ENCODE results near the gene CHPT1. TPM values are rescaled to one million over a fixed set of nuclear protein-coding genes. Genes with fewer than 3 reads are reported as not detected.

The CHPT1 gene
- total and polyA plus RNA-seq, 2 of the 13 experiments (the other 11 are each of a cell fraction or from before 2014, with no cell fraction given), result 117 to 178 TPM

DNA sequence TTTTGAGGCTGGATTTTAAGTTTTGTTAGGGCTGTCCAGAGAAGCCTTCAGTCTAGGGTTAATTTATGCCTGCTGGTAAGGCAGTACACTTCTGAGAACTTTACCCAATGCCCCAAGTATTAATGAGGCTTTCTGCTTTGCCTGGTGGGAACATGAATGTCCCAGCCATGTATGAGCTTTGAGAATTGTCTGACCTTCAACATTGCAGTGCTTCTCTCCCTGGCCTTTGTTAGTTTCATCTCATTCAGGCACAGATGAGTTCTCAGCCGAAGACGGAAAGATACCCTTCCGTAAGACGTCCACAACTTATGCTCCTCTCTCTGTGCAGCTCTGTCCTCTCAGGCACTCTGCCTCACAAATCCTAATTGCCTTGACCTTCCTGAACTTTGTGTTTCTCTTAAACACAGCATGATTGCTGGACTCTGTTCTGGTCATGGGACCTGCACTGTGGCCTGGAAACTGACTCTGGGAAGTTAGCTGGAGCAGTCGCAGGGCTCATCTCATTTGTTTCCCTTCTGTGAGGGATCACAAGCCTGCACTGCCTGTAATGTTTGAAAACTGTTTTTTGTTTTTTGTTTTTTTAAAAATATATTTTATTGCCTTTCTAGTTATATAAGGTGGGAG is 15.7 kb downstream of the CHPT1 start (continued):
- TF ChIP-seq ZNF510 (CRISPR knock-in tag; IDR thresholded peaks at IDR 0.05; ENCODE audit: low read depth), result no peak
- peak; percentile 41 for TF ChIP-seq STAG1 (CRISPR knock-in tag; IDR thresholded peaks at IDR 0.05)
- no peak for TF ChIP-seq ZNF430 (CRISPR knock-in tag; IDR thresholded peaks at IDR 0.05)
- no peak for TF ChIP-seq CREB1 (IDR thresholded peaks at IDR 0.05)
- TF ChIP-seq CREB1 (CRISPR knock-in tag; IDR thresholded peaks at IDR 0.05), result no peak
- TF ChIP-seq SRF (IDR thresholded peaks at IDR 0.05; ENCODE audit: low read depth, low read length), result no peak
- TF ChIP-seq SP5 (CRISPR knock-in tag; IDR thresholded peaks at IDR 0.05; ENCODE audit: borderline replicate concordance, low read depth), result peak; percentile 42; the same call in 1 of the 2 replicates
- TF ChIP-seq ZNF136 (CRISPR knock-in tag; IDR thresholded peaks at IDR 0.05; ENCODE audit: low read depth), result no peak
- no peak for TF ChIP-seq CHCHD3 (CRISPR knock-in tag; IDR thresholded peaks at IDR 0.05)
- TF ChIP-seq ZBTB42 (CRISPR knock-in tag; IDR thresholded peaks at IDR 0.05), result no peak
- TF ChIP-seq NR3C1 (CRISPR knock-in tag; IDR thresholded peaks at IDR 0.05), result no peak
- TF ChIP-seq AGO2 (optimal IDR thresholded peaks at IDR 0.05; ENCODE audit: low read depth, low read length), result no peak
- TF ChIP-seq ZNF552 (CRISPR knock-in tag; IDR thresholded peaks at IDR 0.05; ENCODE audit: borderline replicate concordance), result no peak
- TF ChIP-seq MZF1 (CRISPR knock-in tag; IDR thresholded peaks at IDR 0.05; ENCODE audit: borderline replicate concordance), result no peak
- no peak for TF ChIP-seq ZNF776 (CRISPR knock-in tag; IDR thresholded peaks at IDR 0.05)
- TF ChIP-seq NR2F1 (CRISPR knock-in tag; IDR thresholded peaks at IDR 0.05), result peak; percentile 94 to 99
- no peak for TF ChIP-seq ZNF160 (CRISPR knock-in tag; IDR thresholded peaks at IDR 0.05)
- TF ChIP-seq NRL (CRISPR knock-in tag; IDR thresholded peaks at IDR 0.05; ENCODE audit: borderline replicate concordance), result no peak
- TF ChIP-seq, protein P1, sequence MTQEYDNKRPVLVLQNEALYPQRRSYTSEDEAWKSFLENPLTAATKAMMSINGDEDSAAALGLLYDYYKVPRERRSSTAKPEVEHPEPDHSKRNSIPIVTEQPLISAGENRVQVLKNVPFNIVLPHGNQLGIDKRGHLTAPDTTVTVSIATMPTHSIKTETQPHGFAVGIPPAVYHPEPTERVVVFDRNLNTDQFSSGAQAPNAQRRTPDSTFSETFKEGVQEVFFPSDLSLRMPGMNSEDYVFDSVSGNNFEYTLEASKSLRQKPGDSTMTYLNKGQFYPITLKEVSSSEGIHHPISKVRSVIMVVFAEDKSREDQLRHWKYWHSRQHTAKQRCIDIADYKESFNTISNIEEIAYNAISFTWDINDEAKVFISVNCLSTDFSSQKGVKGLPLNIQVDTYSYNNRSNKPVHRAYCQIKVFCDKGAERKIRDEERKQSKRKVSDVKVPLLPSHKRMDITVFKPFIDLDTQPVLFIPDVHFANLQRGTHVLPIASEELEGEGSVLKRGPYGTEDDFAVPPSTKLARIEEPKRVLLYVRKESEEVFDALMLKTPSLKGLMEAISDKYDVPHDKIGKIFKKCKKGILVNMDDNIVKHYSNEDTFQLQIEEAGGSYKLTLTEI (CRISPR knock-in tag; conservative IDR thresholded peaks at IDR 0.05), result no peak
- TF ChIP-seq NFYC (CRISPR knock-in tag; IDR thresholded peaks at IDR 0.05), result no peak
- no peak for TF ChIP-seq TAF1 (CRISPR knock-in tag; IDR thresholded peaks at IDR 0.05)
- TF ChIP-seq ARHGAP35 (CRISPR knock-in tag; IDR thresholded peaks at IDR 0.05; ENCODE audit: borderline replicate concordance), result no peak
- no peak for TF ChIP-seq ZNF224 (CRISPR knock-in tag; IDR thresholded peaks at IDR 0.05)
- no peak for TF ChIP-seq ZNF605 (CRISPR knock-in tag; IDR thresholded peaks at IDR 0.05)
- no peak for TF ChIP-seq SP2 (CRISPR knock-in tag; IDR thresholded peaks at IDR 0.05)
- no peak for TF ChIP-seq NPAS2 (CRISPR knock-in tag; IDR thresholded peaks at IDR 0.05; ENCODE audit: borderline replicate concordance)
- TF ChIP-seq ZNF652 (CRISPR knock-in tag; IDR thresholded peaks at IDR 0.05; ENCODE audit: borderline replicate concordance, low read depth), result peak; percentile 44; the same call in 1 of the 2 replicates
- TF ChIP-seq, protein P2, sequence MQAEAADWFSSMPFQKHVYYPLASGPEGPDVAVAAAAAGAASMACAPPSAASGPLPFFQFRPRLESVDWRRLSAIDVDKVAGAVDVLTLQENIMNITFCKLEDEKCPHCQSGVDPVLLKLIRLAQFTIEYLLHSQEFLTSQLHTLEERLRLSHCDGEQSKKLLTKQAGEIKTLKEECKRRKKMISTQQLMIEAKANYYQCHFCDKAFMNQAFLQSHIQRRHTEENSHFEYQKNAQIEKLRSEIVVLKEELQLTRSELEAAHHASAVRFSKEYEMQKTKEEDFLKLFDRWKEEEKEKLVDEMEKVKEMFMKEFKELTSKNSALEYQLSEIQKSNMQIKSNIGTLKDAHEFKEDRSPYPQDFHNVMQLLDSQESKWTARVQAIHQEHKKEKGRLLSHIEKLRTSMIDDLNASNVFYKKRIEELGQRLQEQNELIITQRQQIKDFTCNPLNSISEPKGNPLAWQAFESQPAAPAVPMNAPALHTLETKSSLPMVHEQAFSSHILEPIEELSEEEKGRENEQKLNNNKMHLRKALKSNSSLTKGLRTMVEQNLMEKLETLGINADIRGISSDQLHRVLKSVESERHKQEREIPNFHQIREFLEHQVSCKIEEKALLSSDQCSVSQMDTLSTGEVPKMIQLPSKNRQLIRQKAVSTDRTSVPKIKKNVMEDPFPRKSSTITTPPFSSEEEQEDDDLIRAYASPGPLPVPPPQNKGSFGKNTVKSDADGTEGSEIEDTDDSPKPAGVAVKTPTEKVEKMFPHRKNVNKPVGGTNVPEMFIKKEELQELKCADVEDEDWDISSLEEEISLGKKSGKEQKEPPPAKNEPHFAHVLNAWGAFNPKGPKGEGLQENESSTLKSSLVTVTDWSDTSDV (CRISPR knock-in tag; IDR thresholded peaks at IDR 0.05), result no peak
- no peak for TF ChIP-seq SAFB2 (CRISPR knock-in tag; IDR thresholded peaks at IDR 0.05; ENCODE audit: borderline replicate concordance, low read depth)
- peak; percentile 67 for TF ChIP-seq SIX1 (CRISPR knock-in tag; IDR thresholded peaks at IDR 0.05; ENCODE audit: borderline replicate concordance)
